ENCODE measurements around the gene ZNF445.
"Not testable (repeated sequence)": the region's sequence is repeated elsewhere in the genome, so short reads cannot be mapped to it uniquely, and the experiment has no call there.

The ZNF445 gene

DNA sequence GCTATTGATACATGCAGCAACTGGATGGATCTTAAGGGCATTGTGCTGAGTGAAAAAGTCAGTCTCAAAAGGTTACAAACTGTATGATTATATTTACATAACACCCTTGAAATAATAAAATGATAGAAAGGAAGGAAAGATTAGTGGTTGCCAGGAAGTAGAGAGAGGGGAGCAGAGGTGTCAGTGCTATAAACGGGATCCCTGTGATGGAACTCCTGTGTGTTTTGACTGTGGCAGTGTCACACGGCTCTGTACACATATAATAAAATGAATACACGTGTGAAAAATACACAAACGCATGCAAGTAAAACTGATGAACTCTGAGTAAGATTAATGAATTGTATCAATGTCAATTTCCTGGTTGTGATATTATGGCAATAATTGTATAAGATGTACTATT lies 78.6 kb downstream of the ZNF445 start:
- DNase-seq (ENCODE audit: low spot score) = no peak

GRCh38 chr3:44398271-44398670 lies 79.2 kb downstream of the ZNF445 start:
- DNase-seq (ENCODE audit: low spot score) = not testable (repeated sequence)

DNA sequence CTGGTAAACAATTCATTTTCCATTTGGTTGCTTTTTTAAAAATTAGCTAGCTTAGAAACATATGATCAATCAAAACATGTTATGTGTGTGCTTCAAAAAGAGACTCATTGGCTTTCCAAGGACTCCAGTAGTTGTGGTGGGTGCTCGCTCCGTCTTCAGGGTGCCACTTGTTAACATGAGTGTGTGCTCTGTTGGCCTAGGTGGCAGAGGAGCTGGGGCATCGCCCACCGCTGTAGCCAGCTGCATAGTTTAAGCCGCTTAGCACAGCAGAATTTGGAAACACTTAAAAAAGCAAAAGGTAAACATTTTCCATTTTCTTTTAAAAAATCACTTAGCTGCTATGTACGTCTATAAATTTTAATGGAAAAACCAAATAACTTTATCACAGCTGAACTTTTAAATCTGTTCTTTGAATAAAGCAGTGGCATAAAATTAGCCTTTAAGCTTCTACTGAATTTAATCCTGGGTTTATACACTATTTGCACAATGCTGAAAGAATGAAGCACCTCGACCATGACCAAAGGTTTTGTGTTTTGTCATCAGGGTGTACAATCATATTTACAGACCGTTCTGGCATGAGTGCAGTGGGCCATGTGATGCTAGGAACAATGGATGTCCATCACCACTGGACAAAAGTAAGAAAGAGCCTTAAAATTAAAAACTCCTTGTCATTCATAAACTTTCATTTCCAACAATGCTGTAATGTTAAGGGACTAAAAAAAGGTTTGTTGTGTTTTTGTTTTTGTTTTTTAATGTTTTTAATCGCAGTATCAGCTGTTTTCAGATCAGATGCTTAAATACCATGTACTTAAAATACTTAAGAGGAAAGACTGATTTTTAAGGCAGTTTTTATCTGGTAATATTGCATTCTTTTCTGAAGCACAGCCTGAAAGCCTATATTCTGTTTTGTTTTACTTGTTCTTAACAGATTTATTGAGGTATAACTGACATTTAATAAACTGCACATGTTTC lies 81.0 kb downstream of the ZNF445 start:
- DNase-seq (ENCODE audit: low spot score) = no peak

- no peak for DNase-seq (ENCODE audit: low spot score)
These were observed 81.8 kb downstream of the ZNF445 start for GRCh38 chr3:44395714-44396113.

GRCh38 chr3:44392489-44392888 lies 85.0 kb downstream of the ZNF445 start:
- DNase-seq (ENCODE audit: low spot score) = no peak

DNA sequence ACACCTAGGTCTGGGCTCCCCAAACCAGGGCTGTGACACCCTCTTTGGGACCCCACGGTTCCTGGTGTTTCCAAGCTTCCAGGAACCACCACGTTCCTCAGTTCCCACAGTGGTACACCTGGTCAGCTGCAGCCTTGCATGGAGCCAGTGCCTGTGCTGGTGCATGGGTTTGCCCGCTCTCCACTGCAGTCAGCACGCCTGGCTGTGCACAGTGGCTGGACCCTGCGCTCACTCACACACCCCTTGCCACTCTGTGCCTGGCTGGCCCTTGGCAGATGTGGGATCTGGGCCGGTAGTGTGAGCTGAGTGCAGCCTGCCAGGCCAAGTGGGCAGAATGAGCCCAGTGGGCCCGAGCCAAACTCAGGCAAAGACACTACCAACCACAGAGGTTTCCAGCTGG lies 90.1 kb downstream of the ZNF445 start:
- DNase-seq (ENCODE audit: low spot score) = no peak

Data from HuH-7.5 (cell line).